K562 (cell line): Measurements from ENCODE around the gene DNASE2. TPM values are rescaled to one million over a fixed set of nuclear protein-coding genes. Genes with fewer than 3 reads are reported as not detected.

ENCODE experiments used
- ARID1B ChIP-seq: fragments of 450-650 bp; IDR thresholded peaks from 2 replicates; pipeline ENCODE4 v1.6.1; 2016; ENCODE audit warnings: antibody characterized with exemption, mild to moderate bottlenecking, inconsistent platforms
- CBFA2T2 ChIP-seq: fragments of 450-650 bp; conservative IDR thresholded peaks from 2 replicates; pipeline ENCODE4 v1.6.1; 2017; ENCODE audit warnings: mild to moderate bottlenecking
- GTF2A2 ChIP-seq: IDR thresholded peaks from 2 replicates; pipeline ENCODE4 v1.6.1; 2016; ENCODE audit warnings: mild to moderate bottlenecking, missing genetic modification characterization, missing compliant biosample characterization
- NCOR1 ChIP-seq: fragments of 450-650 bp; IDR thresholded peaks from 2 replicates; pipeline ENCODE4 v1.6.1; 2016; ENCODE audit warnings: mild to moderate bottlenecking, moderate library complexity
- RFX5 ChIP-seq: IDR thresholded peaks from 2 replicates; pipeline ENCODE4 v1.6.1; 2011; ENCODE audit warnings: low read depth, mild to moderate bottlenecking, improper control_type of control experiment, low read length
- SRSF7 ChIP-seq: fragments of 200-400 bp; formaldehyde crosslinking; optimal IDR thresholded peaks from 2 replicates; pipeline ENCODE3; 2017; ENCODE audit warnings: mild to moderate bottlenecking, low read depth, low read length
- WHSC1 ChIP-seq: IDR thresholded peaks from one replicate; pipeline ENCODE4 v1.6.1; 2012; ENCODE audit warnings: low read length, control low read depth, inconsistent platforms
- polyA plus RNA-seq, 8 experiments: library from polyadenylated mRNA; depleted of rRNA in 4 of 8; stranded (reverse) in 5 of 8; unstranded in 3 of 8; fragments of >200 nt; fragmentation: Nextera tagmentation in 2 of 8; fragmentation: Illumina TruSeq in 1 of 8; extraction: Ambion mirVana in 2 of 8; extraction: Trizol in 1 of 8; gene quantifications; 2 replicates each; pipeline versions ENCODE4 v1.2.1 to v1.2.3, GENCODE V29; 2011 to 2014; ENCODE audit warnings: inconsistent platforms in 1 of 8, missing spikeins in 1 of 8
- total RNA-seq, 7 experiments: library from RNA; depleted of rRNA in 6 of 7; stranded (reverse); fragments of >200 nt in 6 of 7; fragmentation: Illumina TruSeq in 2 of 7; extraction: Trizol in 2 of 7; gene quantifications; 2 replicates each; pipeline versions ENCODE4 v1.2.1 to v1.2.3, GENCODE V29; 2011 to 2021; ENCODE audit warnings: low replicate concordance in 1 of 7
- TF ChIP-seq, protein P1 (sequence below), 3 experiments: fragments of 200-800 bp in 1 of 3; sonication (Bioruptor generic) in 1 of 3; sonication (generic) in 1 of 3; formaldehyde crosslinking in 1 of 3; IDR thresholded peaks; 2 replicates each; pipeline versions ENCODE4 v1.6.1 to v1.8.0; 2016 to 2022; ENCODE audit warnings: mild to moderate bottlenecking in 2 of 3, missing compliant biosample characterization in 2 of 3, missing genetic modification characterization in 2 of 3, missing genetic modification reagents in 1 of 3
- TF ChIP-seq, protein P2 (sequence below), 3 experiments: IDR thresholded peaks in 2 of 3; conservative IDR thresholded peaks in 1 of 3; 2 replicates each; pipeline ENCODE4 v1.5.1; 2011 to 2012; ENCODE audit warnings: low read length in 3 of 3, mild to moderate bottlenecking in 3 of 3, control low read depth in 2 of 3, improper control_type of control experiment in 1 of 3, inconsistent platforms in 1 of 3, low read depth in 1 of 3, mixed read lengths in 1 of 3, moderate library complexity in 1 of 3; ENCODE audit not compliant: insufficient read depth in 2 of 3
- TF ChIP-seq, protein P3 (sequence below): sonication (generic); formaldehyde crosslinking; IDR thresholded peaks from 2 replicates; pipeline ENCODE4 v1.8.0; 2023; ENCODE audit warnings: mild to moderate bottlenecking, missing genetic modification reagents
- TF ChIP-seq, protein P4 (sequence below): fragments of 200-600 bp; sonication (generic); IDR thresholded peaks from one replicate; pipeline ENCODE4 v1.6.1; 2012; ENCODE audit warnings: mild to moderate bottlenecking, low read depth, low read length, inconsistent platforms

The DNASE2 gene
- total and polyA plus RNA-seq, 9 of the 15 experiments (the other 6 are each of a cell fraction or from before 2014, with no cell fraction given) = 4.4 to 27.0 (median 20.2) TPM

DNA sequence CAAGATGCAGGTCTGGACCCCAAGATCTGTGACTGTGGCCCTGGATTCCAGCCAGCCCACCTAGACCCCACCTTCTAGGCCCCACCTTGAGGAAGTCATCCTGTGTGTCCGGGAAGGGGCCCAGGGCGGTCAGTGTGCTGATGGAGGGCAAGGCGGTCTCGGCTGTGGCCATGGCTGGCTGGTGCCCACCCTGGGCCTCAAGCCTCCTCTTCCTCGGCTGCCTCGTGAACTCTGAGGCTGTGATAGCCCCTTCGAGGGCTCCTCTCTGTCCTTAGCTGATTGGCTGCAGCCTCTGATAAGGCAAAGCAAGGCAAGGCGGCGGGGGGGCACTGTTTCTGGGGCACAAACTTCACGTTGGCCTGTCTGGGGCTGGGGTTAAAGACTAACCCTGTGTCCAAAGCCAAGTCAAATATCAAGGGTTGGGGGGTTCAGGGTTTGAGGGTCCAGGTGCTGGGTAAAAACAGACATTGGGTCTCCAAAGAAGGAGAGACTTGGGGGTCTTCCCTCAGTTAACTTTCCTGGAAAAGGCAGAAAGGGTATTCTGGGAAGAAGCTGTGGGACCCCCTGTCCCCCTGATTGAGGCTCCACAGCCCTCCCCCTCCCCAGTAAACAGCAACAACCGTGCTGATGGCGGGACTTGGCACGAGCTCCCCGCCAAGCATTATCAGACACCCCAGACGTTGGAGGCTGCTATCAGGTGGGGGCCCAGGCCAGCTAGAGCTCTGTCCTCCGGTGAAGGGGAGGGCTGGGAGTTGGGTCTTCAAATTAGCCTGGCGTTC is 5.9 kb upstream of the DNASE2 start, which contains the start of gene KLF1 (continued):
- TF ChIP-seq, protein P1, sequence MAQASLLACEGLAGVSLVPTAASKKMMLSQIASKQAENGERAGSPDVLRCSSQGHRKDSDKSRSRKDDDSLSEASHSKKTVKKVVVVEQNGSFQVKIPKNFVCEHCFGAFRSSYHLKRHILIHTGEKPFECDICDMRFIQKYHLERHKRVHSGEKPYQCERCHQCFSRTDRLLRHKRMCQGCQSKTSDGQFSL (CRISPR knock-in tag; IDR thresholded peaks at IDR 0.05) = peak; percentile 29
- TF ChIP-seq, protein P1 (tag; IDR thresholded peaks at IDR 0.05) = peak in 1 of 2 experiments; percentile 42; a peak in 2 of 4 replicates
- TF ChIP-seq SRSF7 = no peak
- TF ChIP-seq, protein P2, sequence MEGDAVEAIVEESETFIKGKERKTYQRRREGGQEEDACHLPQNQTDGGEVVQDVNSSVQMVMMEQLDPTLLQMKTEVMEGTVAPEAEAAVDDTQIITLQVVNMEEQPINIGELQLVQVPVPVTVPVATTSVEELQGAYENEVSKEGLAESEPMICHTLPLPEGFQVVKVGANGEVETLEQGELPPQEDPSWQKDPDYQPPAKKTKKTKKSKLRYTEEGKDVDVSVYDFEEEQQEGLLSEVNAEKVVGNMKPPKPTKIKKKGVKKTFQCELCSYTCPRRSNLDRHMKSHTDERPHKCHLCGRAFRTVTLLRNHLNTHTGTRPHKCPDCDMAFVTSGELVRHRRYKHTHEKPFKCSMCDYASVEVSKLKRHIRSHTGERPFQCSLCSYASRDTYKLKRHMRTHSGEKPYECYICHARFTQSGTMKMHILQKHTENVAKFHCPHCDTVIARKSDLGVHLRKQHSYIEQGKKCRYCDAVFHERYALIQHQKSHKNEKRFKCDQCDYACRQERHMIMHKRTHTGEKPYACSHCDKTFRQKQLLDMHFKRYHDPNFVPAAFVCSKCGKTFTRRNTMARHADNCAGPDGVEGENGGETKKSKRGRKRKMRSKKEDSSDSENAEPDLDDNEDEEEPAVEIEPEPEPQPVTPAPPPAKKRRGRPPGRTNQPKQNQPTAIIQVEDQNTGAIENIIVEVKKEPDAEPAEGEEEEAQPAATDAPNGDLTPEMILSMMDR (IDR thresholded peaks at IDR 0.05 in 2 of 3, conservative IDR thresholded peaks at IDR 0.05 in 1 of 3; ENCODE audit: insufficient read depth in 2 of 3, low read depth in 1 of 3, low read length in 3 of 3) = peak in 1 of 3 experiments; percentile 10; a peak in 1 of 6 replicates
- TF ChIP-seq, protein P3, sequence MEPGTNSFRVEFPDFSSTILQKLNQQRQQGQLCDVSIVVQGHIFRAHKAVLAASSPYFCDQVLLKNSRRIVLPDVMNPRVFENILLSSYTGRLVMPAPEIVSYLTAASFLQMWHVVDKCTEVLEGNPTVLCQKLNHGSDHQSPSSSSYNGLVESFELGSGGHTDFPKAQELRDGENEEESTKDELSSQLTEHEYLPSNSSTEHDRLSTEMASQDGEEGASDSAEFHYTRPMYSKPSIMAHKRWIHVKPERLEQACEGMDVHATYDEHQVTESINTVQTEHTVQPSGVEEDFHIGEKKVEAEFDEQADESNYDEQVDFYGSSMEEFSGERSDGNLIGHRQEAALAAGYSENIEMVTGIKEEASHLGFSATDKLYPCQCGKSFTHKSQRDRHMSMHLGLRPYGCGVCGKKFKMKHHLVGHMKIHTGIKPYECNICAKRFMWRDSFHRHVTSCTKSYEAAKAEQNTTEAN (CRISPR knock-in tag) = no peak
- peak; percentile 91 for TF ChIP-seq CBFA2T2
- no peak for TF ChIP-seq GTF2A2 (tag)
- TF ChIP-seq WHSC1 = no peak
- TF ChIP-seq, protein P4, sequence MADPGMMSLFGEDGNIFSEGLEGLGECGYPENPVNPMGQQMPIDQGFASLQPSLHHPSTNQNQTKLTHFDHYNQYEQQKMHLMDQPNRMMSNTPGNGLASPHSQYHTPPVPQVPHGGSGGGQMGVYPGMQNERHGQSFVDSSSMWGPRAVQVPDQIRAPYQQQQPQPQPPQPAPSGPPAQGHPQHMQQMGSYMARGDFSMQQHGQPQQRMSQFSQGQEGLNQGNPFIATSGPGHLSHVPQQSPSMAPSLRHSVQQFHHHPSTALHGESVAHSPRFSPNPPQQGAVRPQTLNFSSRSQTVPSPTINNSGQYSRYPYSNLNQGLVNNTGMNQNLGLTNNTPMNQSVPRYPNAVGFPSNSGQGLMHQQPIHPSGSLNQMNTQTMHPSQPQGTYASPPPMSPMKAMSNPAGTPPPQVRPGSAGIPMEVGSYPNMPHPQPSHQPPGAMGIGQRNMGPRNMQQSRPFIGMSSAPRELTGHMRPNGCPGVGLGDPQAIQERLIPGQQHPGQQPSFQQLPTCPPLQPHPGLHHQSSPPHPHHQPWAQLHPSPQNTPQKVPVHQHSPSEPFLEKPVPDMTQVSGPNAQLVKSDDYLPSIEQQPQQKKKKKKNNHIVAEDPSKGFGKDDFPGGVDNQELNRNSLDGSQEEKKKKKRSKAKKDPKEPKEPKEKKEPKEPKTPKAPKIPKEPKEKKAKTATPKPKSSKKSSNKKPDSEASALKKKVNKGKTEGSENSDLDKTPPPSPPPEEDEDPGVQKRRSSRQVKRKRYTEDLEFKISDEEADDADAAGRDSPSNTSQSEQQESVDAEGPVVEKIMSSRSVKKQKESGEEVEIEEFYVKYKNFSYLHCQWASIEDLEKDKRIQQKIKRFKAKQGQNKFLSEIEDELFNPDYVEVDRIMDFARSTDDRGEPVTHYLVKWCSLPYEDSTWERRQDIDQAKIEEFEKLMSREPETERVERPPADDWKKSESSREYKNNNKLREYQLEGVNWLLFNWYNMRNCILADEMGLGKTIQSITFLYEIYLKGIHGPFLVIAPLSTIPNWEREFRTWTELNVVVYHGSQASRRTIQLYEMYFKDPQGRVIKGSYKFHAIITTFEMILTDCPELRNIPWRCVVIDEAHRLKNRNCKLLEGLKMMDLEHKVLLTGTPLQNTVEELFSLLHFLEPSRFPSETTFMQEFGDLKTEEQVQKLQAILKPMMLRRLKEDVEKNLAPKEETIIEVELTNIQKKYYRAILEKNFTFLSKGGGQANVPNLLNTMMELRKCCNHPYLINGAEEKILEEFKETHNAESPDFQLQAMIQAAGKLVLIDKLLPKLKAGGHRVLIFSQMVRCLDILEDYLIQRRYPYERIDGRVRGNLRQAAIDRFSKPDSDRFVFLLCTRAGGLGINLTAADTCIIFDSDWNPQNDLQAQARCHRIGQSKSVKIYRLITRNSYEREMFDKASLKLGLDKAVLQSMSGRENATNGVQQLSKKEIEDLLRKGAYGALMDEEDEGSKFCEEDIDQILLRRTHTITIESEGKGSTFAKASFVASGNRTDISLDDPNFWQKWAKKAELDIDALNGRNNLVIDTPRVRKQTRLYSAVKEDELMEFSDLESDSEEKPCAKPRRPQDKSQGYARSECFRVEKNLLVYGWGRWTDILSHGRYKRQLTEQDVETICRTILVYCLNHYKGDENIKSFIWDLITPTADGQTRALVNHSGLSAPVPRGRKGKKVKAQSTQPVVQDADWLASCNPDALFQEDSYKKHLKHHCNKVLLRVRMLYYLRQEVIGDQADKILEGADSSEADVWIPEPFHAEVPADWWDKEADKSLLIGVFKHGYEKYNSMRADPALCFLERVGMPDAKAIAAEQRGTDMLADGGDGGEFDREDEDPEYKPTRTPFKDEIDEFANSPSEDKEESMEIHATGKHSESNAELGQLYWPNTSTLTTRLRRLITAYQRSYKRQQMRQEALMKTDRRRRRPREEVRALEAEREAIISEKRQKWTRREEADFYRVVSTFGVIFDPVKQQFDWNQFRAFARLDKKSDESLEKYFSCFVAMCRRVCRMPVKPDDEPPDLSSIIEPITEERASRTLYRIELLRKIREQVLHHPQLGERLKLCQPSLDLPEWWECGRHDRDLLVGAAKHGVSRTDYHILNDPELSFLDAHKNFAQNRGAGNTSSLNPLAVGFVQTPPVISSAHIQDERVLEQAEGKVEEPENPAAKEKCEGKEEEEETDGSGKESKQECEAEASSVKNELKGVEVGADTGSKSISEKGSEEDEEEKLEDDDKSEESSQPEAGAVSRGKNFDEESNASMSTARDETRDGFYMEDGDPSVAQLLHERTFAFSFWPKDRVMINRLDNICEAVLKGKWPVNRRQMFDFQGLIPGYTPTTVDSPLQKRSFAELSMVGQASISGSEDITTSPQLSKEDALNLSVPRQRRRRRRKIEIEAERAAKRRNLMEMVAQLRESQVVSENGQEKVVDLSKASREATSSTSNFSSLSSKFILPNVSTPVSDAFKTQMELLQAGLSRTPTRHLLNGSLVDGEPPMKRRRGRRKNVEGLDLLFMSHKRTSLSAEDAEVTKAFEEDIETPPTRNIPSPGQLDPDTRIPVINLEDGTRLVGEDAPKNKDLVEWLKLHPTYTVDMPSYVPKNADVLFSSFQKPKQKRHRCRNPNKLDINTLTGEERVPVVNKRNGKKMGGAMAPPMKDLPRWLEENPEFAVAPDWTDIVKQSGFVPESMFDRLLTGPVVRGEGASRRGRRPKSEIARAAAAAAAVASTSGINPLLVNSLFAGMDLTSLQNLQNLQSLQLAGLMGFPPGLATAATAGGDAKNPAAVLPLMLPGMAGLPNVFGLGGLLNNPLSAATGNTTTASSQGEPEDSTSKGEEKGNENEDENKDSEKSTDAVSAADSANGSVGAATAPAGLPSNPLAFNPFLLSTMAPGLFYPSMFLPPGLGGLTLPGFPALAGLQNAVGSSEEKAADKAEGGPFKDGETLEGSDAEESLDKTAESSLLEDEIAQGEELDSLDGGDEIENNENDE = no peak
- TF ChIP-seq NCOR1 = peak; percentile 93
- TF ChIP-seq RFX5 = no peak
- peak; percentile 97 for TF ChIP-seq ARID1B
